ENCODE measurements around the gene ZNF407.
"Not testable (repeated sequence)": the region's sequence is repeated elsewhere in the genome, so short reads cannot be mapped to it uniquely, and the experiment has no call there.

ZNF407 gene

DNA sequence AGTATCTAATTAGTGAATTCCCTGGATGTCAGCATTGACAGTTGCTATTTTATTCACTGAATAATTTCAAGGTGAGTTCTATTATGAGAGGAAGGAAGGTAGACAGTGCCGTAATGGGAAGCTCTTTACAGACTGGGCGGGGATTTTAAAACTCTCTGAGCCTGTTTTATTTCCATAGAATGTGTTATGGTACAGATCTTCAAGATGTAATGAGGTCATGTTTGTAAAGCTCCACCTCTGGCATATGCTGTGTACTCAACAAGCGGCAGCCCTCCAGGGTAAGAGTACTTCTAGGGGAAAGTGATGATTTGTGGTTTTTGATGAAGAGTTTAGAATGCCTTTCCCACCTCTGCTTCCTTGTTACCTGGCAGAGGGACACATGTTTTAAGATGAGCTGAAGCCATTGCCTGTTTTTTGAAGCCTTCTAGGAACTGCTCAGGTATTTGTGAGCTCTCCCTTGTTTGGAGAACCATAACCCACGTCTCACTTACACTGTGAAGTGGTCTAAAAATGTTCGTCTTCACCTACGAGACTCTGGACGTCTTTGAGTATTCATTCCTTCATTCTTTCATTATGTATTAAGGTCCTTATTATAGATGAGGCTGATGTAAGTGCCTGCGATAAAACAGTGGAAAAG, 360.0 kb downstream of the ZNF407 start:
- no peak for DNase-seq

DNA sequence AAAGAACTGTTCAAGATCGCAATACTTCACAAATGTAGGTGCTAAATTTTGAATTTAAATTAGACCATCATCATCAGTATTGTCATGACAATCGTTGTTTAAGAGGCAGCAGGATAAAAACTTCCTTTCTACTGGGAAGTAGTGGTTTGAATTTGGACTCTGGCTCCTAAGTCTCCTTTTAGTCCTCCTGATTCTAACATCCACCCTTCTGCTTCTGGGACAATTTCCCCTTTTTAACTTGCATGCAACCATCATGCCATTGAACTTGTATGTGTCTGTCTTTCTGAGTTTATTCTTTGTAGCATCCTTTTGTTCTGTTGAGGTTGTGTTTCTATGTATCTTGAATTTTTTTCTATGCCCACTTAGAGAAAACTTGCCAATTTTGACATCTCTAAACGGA, 361.5 kb downstream of the ZNF407 start:
- DNase-seq = no peak

DNA sequence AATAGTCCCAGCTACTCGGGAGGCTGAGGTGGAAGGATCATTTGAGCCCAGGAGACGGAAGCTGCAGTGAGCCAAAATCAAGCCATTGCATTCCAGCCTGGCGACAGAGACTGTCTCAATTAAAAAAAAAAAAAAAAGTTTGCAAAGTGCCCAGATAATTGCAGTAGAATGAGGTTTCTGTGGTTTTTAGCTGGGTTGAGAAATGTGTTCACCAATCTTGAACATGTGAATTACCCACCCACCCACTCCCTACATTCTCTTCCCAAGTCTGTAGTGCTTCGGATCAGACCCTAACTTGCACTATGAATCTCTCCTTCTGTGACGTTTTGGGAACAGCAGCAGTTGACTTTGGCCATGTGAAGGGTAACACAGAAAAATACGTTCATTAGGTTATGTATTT, 363.9 kb downstream of the ZNF407 start:
- DNase-seq = no peak

DNA sequence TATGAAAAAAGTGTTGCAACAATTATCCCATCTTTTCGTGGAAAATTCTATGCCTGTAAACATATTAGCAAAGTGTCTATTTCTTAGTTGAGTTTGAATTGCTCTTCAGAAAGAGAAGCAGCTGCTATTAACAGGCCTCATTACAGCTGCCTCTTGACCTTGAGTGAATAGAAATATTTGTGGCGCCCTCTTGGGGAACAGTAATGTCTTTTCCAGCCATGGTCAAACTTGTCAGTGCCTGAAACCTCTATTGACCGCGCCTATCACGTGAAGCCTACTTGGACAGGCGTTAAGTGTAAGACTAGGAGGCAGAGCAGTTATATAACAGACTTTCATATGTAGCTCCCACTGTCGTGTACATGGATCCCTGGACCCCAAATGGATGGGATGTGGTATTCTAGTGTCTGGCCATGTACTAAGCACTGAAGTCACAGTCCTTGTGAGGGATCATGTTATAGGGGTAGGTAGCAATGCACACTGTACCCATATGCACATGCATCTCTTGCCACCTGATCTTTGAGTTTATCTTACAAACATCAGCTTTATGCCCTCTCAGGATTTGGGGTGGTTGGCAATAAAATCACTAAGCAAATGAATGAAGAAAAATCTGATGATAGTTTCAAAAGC, 366.3 kb downstream of the ZNF407 start:
- DNase-seq = peak in 8 of 56 donors; percentile 13 to 44 (median 25)

DNA sequence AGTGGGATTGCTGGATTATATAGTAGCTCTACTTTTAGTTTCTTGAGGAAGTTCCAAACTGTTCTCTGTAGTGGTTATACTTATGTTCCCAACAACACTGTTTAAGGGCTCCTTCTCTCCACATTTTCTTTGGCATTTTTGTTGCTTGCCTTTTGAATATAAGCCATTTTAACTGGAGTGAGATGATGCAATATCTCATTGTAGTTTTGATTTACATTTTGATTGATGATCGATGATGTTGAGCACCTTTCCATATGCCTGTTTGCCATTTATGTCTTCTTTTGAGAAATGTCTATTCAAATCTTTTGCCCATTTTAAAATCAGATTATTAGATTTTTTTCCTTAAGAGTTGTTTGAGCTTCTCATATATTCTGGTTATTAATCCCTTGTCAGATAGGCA, 368.0 kb downstream of the ZNF407 start:
- no peak for DNase-seq

DNA sequence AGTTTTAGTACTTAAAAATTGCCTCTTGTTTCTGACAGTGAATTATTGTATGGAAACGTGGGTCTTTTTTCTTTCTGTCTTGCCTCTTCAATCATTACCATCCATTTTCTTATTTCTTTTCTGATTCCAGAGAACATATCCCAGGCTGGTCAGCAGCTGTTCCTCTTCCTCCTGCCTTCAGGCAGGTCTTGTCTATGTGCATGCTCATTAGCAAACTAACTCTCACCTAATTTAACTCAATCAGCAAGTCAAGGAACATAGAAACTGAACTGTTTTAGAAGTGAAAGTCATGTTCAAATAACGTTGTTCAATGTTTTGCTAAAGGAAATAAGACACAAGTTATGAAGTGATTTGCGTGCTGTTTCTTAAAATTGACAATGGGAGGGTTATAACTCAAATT, 369.8 kb downstream of the ZNF407 start:
- DNase-seq = no peak

DNA sequence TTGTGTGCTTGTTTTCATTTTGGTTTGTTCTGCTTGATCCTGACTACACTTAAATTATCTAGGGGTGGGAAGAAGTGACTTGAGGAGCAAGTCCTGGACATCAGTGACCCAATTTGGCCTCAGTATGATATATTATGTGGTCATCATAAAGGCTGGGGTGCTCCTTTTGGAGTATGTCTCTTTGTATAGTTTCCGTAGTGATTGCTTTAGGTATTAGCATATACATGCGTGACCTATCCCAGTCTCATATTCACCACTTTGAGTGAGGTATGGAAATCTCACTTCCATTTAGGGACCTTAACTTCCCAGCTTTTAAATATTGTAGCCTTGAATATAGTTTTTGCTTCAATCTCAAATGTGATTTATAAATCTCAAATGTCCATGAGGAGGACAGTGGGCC, 370.3 kb downstream of the ZNF407 start:
- no peak for DNase-seq

DNA sequence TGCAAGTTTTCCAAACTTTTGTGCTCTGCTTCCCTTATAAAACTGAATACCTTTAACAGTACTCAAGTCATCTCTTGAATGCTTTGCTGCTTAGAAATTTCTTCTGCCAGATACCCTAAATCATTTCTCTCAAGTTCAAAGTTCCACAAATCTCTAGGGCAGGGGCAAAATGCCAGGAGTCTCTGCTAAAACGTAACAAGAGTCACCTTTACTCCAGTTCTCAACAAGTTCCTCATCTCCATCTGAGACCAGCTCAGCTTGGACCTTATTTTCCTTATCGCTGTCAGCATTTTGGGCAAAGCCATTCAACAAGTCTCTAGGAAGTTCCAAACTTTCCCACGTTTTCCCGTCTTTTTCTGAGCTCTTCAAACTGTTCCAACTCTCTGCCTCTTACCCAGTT, 373.7 kb downstream of the ZNF407 start:
- not testable (repeated sequence) for DNase-seq

DNA sequence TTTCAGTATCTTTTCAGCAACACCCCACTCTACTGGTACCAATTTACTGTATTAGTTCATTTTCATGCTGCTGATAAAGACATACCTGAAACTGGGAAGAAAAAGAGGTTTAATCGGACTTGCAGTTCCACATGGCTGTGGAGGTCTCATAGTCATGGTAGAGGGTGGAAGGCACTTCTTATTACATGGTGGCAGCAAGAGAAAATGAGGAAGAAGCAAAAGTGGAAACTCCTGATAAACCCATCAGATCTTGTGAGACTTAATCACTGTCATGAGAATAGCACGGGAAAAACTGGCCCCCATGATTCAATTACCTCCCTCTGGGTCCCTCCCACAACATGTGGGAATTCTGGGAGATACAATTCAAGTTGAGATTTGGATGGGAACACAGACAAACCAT, 374.1 kb downstream of the ZNF407 start:
- not testable (repeated sequence) for DNase-seq

DNA sequence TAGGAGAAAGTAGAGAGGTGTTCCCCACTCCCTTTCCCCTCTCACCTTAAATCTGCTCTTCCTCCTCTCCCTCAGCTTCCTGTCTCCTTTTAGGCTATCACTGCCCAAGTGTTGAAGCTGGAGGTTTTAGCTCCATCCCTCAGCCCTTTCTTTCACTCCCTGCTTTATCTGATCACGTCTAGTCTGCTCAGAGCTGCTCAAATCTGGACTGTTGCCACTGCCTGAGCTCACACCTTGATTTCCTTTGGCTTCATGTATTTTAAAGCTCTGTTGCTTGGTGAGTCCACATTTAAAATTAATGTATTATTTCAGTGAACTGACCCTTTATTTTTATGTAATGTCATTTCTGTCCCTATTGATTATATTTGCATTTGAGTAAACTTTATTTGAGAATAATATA, 374.7 kb downstream of the ZNF407 start:
- no peak for DNase-seq

DNA sequence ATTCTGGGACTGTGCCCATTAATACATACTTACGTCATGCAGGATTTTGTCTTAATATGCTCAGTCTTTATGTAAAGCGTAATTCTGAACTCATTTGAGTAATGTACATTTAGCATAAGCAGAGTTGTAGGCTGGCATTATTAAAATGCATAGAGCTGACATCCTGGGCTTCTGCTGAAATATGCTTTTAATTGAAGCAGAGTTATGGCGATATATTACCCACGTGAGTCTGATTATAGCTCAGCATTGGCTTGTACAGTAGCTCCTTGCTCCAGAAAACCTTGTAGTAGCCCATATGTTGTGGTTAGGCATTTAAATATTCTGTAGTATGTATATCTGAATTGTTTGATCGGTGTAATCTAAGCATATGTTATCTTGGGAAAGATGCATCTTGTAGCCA, 377.3 kb downstream of the ZNF407 start:
- DNase-seq = no peak

DNA sequence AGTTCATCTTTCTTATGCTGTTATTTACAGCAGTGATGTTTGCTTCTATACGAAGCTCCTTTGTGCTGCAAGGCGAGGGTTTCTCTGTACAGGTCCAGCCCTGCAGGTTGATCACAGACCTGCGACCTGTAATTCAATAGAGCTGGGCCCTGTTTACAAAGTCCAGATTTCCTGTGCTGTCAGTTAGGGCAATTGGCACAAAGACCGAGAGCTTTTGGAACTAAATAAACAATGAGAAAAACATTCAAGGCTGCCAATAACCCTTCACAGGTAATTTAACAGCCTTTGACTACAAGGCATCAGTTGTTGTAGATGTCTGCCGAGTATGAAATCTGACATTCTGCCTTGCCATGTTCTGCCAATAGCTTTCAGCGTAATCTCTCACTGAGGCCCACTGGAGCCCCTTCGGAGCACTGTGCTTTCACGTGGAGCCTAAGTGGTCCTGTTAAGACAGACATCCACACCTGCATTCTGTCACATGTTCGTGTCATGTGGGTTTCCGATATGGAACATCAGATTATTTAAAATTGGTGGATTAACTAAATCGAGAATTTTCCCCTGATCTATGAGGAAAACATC, 378.8 kb downstream of the ZNF407 start:
- DNase-seq = no peak

DNA sequence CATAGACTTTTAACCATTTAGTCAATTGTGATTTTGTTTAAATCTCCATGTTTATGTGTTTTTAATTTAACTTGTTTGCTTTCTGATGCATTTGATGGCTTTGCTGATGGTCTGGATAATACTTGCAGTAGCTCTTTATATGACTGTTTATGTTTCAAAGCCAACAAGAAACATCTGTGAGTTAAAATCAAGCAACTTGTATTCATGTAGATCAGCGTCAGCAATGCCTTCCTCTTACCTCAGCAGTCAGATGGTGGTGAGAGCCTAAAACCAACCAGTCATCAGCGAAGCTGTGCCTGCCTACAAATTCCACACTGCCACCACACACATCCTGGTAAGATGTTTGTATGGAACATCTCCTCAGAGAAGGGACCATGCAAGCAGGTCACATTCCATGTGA, 379.4 kb downstream of the ZNF407 start:
- no peak for DNase-seq

DNA sequence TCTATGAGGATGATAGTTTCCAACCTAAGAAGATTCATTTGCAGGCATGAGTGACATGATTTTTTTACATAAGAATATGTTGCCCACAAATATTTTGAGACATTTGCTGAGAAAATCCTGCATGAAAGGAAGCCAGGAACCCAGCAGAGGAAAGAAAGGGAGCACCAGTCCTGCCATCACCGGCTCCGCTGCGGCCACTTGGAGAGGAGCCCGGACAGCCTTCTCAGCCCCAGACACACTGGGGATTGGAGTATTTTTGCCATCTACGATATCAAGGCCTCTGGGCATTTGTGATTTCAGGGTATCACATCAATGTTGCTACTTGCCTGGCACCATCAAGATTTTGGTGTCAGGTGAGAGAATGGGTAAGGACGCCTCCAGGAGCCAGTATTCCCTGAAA, 383.0 kb downstream of the ZNF407 start:
- peak in 21 of 56 donors; percentile 1 to 56 (median 26) for DNase-seq

DNA sequence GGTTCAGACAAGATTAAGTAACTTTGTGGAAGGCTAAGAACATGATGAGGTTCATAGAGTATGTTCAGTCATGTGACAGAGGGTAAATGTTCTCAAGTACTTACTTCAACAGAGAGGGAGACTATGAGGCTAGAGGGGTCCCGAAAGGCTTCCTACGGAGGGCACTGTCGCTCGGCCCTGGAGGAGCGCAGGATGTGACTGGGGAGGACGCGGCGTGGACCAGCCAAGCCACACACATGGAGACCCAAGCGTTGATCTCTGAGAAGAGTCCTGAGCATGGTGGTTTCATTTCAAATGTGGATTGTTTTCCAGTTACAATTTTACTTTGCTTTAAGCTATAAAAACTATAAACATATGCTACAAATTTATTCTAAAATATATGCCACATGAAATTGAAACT, 383.8 kb downstream of the ZNF407 start:
- DNase-seq = no peak

DNA sequence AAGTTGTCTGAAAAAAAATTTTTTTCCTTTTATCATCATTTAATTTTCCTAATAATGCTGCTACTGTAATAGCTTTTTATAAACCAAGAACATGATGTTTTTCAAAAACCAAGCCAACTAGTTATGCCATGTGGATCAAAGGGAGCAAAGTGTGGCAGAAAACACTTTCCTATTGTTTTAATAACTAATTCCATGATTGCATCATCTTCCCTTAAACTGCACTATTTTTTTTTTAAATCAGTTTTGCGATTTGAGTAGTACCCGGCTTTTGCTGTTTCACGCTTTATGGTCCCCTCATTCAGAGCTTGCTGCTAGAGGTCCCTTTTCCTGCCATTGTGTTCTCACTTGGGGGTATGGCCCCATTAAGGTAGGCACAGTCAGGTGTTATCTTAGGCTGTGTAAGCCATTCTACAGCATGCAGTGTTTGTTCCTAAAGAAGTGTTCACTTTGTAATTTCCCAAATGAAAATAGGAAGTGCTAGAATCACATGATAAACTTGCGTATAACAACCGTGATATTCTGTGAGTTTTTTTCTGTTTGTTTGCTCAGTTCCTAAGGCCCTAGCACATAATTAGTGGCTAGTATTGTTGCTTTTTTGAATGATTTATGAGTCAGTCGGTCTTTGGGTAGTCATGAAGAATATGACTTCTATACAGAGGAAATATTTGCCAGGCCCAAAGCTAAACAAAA, 385.4 kb downstream of the ZNF407 start:
- no peak for DNase-seq

DNA sequence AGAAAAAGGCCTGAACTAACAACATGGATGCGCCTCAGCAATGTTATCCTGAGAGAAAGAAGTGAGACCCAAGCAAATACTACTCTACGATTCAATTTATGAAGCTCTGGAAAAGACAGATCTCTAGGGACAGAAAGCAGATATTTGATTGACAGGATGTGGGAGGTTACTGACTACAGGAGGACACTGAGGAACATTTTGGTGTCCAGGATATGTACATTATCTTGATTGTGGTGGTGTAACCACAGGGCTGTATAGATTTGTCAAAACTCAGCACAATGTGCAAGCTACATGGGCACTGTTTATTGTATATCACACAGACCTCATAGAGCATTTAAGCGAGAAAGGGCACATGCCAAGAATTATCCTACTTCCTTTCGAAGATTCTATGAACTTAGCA, 391.5 kb downstream of the ZNF407 start:
- DNase-seq = no peak

DNA sequence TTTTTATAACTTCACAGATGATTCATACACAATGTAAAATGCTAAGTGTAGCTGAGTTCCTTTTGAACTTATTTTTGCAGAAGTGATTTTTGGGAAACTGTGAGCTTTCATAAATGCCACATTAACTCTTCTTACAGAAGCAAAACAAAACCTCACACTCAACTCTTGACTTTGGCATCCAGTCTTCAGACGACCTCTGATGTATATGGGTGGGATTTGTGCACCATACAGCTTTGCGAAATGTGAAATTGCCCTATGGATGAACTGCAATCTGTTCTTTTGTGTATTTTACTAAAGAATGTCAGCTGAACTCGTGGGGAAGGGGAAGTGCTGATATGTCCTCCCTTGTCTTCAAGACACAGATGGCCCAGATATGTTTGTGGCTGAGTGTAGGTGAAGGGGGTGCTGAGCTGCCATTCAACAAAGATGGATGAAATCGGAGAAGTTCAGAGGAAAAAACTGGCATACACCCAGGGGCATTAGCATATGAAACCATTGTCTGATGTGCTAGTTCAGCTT, 393.0 kb downstream of the ZNF407 start:
- DNase-seq = no peak

DNA sequence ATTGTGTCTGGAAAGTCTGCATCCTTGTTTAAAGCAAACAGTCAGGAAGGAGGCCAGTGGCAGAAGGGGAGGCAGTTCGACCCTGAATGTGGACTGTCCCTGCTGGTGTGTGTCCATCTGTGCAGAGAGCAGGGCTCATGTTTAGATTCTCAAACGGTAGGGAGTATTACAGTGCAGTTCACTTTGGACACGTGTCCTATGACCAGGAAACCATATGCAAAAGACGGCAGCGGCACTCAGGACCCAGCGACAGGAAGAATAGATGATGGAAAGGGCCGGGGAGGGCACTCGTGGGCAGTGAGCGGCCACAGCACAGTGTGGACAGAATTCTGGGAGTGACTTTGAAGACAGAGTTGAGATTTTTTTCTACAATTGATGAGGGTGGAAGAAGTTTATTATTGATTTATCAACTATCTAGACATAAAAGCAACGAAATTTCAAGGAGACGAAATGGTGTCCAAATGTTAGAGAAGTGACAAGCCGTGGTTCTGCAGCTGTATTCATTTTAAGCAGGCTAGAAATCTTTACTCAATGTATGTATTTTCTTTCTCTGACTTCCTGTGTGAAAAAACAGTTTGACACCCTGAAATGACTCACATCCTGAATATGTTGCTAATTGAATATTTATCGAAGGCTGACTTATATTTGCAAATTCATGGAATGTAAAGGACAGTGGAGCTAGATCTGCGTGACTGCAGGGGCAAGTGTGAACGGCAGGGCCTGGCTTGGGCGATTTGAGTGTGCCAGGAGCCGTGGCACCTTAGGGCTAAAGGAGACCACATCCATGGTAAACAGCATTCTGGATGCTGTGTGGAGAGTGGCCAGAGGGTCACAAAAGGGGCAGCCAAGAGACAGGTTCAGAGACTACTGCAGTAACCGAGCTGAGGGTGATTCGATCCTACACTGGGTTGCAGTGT, 397.1 kb downstream of the ZNF407 start:
- peak in 1 of 56 donors; percentile 9 for DNase-seq

DNA sequence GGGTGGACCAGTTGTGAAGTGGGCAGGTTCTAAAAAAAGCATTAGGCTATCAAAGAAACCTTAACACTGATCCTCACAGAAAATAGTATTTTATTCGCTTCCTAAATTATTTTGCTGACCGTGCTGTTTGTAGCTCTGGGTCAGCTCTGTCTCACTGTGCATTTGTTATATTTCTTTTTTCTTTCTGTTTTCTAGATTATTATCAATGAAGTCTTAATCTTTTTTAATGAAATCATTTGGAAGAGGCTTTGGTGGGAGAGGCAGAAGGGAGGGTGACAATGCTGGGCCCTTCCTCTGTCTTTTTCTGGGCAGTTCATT, 397.7 kb downstream of the ZNF407 start:
- DNase-seq = no peak

DNA sequence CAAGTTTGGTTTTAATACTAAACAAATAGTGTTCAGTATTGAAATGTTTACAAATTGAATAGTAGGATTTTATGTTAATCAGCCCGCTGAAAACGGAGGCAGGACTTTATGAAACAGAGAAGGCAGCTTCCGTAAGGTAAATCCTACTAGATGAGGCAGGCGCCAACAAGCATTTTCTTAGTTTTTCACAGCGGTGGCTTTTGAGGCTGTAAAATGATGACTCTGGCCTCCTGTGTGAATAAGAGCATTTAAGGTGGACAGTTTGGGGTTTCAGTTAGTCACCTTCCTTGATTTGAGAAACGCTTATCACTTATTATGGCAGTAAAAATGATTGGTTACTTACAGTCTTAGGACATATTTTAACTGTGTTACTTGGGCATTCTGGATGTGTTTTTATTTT, 398.4 kb downstream of the ZNF407 start:
- DNase-seq = no peak
